GM21786 (cell line): ENCODE data around the gene NFKBIB.
"Not testable (repeated sequence)": the region's sequence is repeated elsewhere in the genome, so short reads cannot be mapped to it uniquely, and the experiment has no call there.

ENCODE experiments used
- ATAC-seq: cut with Tn5 transposase; IDR thresholded peaks from one replicate; pipeline ENCODE4 v1.9.1; 2021; ENCODE audit not compliant: unreplicated experiment

Gene NFKBIB

GRCh38 chr19:38899447-38900201, at the start of gene NFKBIB, which contains the start of gene SIRT2:
Gene NFKBIB, plus strand, starts transcription at chr19:38899969. Its CDS starts 64 bp downstream, at chr19:38900033.
Gene SIRT2, minus strand, starts transcription at chr19:38899618. Its CDS starts 97 bp downstream, at chr19:38899521.
- peak; percentile 89 for ATAC-seq

DNA sequence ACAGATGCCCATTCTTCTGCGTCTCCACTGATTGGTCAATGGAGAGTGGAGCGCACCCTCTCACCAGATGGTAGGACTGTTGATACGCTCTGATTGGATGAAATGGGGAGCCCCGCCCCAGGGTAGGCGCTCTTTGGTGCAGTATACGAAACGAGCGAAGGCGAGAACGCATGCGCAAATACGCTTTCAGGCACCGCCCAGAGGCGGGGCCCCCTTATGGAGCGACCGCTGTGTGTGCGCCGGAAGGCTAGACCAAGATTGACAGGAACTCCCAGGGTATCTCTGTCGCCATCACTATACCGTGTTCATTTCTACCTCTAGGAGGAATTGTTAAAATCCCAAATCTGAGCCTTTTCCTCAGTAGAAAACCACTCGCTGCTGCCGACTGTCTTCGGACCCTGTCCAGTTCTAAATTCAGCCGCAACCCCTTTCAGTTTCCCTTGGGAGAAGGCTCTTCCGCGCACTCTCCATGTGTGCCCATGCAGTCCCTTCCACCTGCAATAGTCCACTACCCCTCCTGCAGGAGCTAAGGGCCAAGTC, 49.3 kb upstream of the NFKBIB start:
- ATAC-seq, result peak; percentile 72

- ATAC-seq, result no peak
Observed at GRCh38 chr19:38850976-38851621, 48.7 kb upstream of the NFKBIB start.

DNA sequence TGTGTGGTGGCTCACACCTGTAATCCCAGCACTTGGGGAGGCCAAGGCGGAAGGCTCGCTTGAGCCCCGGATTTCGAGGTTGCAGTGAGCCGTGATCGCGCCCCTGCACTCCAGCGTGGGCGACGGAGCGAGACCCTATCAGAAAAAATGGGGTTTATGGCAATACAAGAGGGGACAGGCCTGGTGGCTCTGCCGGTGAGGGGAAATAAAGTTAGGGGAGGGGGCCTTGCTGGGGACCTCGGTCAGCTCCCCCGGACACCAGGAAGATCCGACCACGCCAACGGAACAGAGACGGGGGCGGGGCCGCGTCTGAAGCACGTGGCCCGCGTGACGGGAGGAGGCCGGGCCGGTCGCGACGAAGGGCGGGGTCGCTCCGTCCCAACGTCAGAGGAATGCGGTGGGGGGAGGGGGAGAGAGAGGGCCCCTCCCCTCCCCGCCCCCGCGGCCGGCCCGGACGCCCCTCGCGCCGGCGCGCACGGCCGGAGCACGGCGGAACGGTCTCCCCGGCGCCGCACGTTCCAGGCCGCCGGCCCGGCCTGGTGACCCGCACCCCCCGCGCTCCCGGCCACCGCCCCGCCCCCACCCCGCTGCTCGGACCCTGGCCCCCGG, 48.0 kb upstream of the NFKBIB start:
- ATAC-seq, result no peak

DNA sequence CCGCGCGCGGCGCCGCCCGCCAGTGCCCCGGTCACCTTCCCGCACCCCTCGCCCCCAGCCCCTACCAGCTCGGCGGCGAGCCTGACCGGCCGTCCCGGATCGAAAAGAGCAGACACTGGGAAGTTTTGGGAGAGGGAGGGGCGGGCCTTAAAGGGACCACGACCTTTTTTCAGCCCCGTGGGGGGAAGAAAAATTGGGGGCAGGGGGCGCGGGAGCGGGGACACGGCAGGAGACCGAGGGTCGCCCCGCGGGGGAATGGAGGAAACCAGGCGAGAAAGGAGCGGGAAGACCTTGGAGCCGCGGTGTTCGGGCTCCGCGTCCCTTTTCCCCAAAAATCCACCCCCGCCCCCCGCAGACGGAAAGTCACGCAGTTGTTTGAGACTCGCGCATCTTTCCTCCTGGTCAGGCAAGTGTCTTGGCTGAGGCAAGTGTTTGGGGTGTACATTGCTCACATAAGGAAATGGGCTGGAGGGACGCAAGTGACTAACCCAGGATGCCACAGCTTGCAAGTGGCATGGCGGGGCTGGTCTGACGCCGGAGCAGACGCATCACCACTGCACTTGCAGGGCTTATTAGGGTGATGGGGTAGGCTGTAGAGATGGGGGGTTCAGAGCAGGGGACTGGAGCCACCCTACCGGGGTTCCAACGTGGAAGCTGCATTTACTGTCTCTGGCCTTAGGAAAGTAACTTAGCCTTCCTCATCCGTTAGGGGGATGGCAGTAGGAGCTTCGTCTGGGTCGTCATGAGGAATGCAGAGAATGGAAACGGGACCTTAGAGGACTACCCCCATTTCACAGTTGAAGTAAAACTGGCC, 47.3 kb upstream of the NFKBIB start:
- no peak for ATAC-seq

DNA sequence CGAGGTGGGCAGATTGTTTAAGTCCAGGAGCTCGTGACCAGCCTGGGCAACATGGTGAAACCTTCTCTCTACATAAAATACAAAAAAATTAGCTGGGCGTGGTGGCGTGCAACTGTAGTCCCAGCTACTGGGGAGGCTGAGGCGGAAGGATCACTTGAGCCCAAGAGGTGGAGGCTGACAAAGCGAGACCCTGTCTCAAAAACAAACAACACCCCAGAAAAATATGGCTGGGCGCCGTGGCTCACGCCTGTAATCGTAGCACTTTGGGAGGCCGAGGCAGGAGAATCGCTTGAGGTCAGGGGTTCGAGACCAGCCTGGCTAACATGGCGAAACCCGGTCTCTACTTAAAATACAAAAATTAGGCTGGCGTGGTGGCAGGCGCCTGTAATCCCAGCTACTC, 46.6 kb upstream of the NFKBIB start:
- ATAC-seq, result no peak

GRCh38 chr19:38854961-38855360, 44.8 kb upstream of the NFKBIB start:
- ATAC-seq, result not testable (repeated sequence)

DNA sequence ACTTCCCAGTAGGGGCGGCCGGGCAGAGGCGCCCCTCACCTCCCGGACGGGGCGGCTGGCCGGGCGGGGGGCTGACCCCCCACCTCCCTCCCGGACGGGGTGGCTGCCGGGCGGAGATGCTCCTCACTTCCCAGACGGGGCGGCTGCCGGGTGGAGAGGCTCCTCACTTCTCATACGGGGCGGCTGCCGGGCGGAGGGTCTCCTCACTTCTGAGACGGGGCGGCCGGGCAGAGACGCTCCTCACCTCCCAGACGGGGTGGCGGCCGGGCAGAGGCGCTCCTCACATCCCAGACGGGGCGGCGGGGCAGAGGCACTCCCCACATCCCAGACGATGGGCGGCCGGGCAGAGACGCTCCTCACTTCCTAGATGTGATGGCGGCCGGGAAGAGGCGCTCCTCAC, 44.0 kb upstream of the NFKBIB start:
- not testable (repeated sequence) for ATAC-seq

GRCh38 chr19:38856813-38857212, 43.0 kb upstream of the NFKBIB start:
- no peak for ATAC-seq

DNA sequence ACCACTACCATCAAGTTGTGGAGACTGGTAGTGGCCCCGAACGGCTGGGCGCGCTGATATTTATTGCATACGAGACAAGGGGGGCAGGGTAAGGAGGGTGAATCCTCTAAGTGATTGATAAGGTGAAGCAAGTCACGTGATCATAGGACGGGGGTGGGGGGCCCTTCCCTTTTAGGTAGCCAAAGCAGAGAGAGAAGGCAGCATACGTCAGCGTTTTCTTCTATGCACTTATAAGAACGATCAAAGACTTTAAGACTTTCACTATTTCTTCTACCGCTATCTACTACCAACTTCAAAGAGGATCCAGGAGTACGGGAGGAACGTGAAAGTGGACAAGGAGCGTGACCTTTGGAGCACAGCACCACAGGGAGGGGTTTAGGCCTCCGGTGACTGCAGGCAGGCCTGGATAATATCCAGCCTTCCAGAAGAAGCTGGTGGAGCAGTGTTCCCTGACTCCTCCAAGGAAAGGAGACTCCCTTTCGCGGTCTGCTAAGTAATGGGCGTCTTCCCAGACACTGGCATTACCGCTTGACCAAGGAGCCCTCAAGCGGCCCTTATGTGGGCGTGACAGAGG, 40.1 kb upstream of the NFKBIB start:
- not testable (repeated sequence) for ATAC-seq

DNA sequence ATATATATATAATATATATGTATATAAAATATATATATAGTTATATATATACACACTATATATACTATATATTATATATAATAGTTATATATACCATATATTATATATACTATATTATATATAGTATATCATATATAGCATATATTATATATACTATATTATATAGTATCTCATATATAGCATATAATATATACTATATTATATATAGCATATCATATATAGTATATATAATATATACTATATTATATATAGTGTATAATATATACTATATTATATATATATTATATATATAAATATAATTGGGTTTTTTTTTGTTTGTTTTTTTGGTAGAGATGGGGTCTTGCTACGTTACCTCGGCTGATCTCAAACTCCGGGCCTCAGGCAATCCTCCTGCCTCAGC, 38.4 kb upstream of the NFKBIB start:
- ATAC-seq, result no peak

DNA sequence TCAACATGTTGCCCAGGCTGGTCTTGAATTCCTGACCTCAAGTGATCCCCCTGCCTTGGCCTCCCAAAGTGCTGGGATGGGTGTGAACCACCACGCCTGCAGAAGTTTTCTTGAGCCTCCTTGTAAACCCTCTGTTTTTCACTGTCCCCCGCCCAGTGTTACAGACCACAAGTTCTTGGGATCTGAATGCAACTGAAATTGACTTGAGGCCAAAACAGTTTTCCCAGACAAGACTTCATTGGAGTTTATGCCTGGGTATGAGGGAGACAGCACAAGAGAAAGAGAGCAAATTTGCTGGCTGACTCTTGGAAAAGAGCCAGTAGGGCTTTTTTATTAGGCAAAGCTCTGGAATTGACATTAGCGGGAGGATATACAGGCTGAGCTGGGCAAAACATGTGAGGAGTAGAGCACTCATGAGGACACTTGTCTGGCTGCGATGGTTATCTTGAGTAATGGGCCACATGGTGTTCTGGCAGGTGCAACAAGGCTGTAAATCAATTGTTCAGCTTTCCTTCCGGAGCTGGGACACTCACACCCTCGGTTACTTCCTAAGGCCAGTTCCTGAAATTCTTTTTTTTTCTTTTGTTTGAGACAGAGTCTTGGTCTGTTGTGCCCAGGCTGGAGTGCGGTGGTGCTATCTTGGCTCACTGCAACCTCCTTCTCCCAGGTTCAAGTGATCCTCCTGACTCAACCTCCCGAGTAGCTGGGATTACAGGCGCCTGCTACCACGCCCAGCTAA, 37.3 kb upstream of the NFKBIB start:
- no peak for ATAC-seq

GRCh38 chr19:38867171-38867780, 32.5 kb upstream of the NFKBIB start:
- ATAC-seq, result no peak

DNA sequence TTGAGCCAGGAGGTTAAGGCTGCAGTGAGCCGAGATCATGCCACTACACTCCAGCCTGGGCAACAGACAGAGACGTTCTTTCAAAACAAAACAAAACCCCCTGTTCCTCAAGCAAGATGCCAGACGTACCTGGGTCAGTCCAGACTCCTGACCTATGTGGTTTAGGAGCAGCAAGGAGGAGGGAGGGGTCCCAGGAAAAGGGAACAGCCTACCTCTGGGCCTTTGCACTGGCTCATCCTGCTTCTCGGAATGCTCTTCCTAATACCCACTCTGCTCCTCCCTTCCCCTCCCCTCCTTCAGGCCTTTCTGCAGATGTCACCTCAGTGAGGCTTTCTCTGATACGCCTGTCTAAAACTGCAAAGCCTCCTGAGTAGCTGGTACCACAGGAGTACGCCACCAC, 31.2 kb upstream of the NFKBIB start:
- no peak for ATAC-seq

DNA sequence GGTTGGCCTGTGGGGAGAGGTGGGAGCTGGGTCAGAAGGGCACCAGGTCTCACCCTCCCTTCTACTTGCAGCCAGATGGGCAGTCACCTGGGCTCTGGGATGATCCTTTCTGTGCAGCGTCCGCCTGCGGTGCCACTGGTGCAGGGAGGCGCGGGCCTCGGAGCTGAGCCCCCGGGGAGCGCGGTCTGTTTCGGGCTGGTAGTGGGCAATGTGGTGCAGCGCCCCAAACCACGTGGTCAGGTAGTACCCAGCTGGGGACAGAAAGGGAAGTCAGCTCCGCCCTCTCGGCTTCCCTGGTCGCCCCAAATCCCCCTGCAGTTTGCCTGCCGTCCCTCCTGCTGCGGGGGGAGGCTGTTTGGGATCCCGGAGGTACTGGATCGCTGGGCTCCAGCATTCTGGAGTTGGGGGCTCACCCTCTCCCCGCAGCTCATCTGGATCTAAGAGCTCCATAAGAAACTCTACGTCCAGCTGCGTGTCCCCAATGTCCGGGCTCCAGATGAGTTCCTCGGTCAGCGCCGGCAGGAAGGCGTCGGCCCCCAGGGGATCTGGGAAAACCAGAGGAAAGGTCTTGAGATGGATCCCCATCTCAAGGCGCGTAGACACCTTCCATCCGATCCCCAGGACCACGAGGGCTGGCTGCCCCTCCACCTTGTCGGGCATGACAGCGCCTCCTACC, 30.5 kb upstream of the NFKBIB start:
- no peak for ATAC-seq

DNA sequence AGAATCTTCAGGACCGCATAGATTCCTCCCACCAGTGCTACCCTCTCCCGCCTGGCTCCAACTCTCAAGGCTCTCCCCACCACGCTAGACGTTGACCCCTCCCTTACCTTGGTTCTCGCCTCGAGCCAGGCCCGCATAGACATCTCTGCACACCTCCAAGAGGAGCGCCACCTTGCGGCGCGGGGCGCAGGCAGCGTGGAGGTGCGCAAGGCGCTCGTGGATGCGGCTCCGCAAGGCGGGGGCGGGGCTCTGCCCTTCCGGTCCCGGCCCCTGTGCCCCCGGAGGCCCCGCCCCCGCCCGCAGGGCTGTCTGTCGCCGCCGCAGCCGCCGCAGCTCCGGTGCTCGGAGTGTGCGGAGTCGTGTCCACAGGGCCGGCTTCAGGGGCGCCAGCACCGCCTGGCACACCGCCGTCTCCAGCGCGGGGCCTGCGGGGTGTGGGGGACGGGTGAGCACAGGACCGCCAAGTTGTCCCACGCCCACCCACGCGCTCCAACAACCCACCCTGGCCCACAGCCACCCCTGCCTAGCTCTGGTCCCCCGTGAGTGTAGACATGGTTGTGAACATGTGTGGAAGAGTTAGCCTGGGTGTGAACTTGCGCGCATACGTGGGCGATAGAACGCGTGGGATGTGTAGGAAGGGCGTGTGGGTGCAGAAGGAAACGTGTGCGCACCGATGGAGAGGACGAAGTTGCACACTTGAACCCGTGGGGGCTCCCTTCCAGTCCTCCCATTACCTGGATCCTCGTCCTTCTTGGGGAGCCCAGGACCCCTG, 29.7 kb upstream of the NFKBIB start:
- ATAC-seq, result no peak

DNA sequence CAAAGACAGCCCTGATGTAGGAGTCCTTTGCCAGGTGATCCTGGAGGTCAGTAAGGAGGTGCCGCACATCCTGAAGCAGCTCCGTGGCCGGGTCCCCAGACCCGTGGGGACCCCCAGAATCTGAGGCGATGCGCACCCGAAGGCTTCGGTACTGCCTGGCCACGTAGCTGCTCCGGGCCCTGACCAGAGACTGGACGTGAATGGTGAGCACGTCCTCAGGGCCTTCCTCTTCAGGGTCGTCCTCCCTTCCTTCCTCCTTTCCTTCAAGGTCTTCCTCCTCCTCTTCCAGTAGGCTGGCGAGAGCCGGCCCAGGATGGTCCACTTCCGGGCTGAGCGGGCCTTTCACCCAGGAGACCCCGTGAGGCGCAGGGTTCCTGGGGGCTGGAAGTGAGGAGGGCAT, 29.2 kb upstream of the NFKBIB start:
- ATAC-seq, result no peak

- ATAC-seq, result not testable (repeated sequence)
Observed at GRCh38 chr19:38873400-38873799, 26.4 kb upstream of the NFKBIB start.
